Peyer's patch (tissue), 4 donors: ENCODE data around the gene CLRN3. TPM values are rescaled to one million over a fixed set of nuclear protein-coding genes. Genes with fewer than 3 reads are reported as not detected.
A peak's percentile ranks its signal among the peaks of the same experiment; 100 is the strongest.

Source experiments
- DNase-seq, 3 donors: peaks; one replicate each; pipeline ENCODE4 v3.0.0-alpha.2; 2017 to 2019
- H3K27ac ChIP-seq, 4 donors: fragments of 200-600 bp; sonication (generic); one replicate each; pipeline ENCODE4 v1.5.1; 2016 to 2019
- H3K27me3 ChIP-seq, 2 donors: fragments of 200-600 bp; sonication (generic); one replicate each; pipeline ENCODE4 v1.5.1; 2019
- H3K36me3 ChIP-seq, 3 donors: fragments of 200-600 bp; sonication (generic); one replicate each; pipeline ENCODE4 v1.5.1; 2016 to 2019
- H3K4me1 ChIP-seq, 4 donors: fragments of 200-600 bp; sonication (generic); one replicate each; pipeline ENCODE4 v1.5.1; 2016 to 2019
- H3K4me3 ChIP-seq, 4 donors: fragments of 200-600 bp; sonication (generic); 1 replicate in 3 of 4; 2 replicates in 1 of 4; pipeline ENCODE4 v1.5.1; 2016 to 2019; ENCODE audit warnings: mild to moderate bottlenecking in 1 of 4
- H3K9me3 ChIP-seq, 4 donors: fragments of 200-600 bp; sonication (generic); one replicate each; pipeline ENCODE4 v1.5.1; 2016 to 2019; ENCODE audit warnings: mild to moderate bottlenecking in 1 of 4
- POLR2A ChIP-seq, 2 donors: fragments of 450-650 bp; IDR thresholded peaks; one replicate each; pipeline ENCODE4 v1.5.1; 2017; ENCODE audit warnings: antibody characterized with exemption in 2 of 2, mild to moderate bottlenecking in 2 of 2, moderate library complexity in 2 of 2
- total RNA-seq, 4 donors: library from RNA; depleted of rRNA; stranded (reverse); fragments of >200 nt; gene quantifications; one replicate each; pipeline ENCODE4 v1.1.0, GENCODE V29; 2016
- TF ChIP-seq, protein P1 (sequence below), 6 experiments: fragments of 450-650 bp in 4 of 6; fragments of 200-600 bp in 2 of 6; sonication (generic) in 1 of 6; IDR thresholded peaks; one replicate each; pipeline ENCODE4 v1.5.1; 2017 to 2019; ENCODE audit warnings: antibody characterized with exemption in 6 of 6, mild to moderate bottlenecking in 3 of 6, moderate library complexity in 1 of 6

The CLRN3 gene
- total RNA-seq, 4 donors from 2014 or later, result 7.4 to 215 (median 109) TPM

DNA sequence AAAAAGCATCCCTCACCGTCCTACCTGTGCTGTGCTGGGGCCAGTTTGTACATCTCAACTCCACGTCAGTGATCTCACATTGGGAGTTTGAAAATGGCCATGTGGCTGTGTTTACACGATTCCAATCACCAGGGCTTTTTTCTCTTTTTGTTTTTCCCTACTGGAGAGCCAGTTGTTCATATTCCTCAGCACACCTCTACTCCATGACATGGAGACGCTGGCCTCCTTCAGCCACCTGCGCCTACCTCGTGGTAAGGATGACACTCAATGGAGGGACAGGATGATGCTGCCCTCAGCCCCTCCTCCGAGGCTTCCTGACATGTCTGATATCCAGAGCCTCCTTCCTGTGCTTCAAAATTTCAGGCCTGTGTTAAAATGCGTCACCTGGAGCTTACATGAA is 10.3 kb downstream of the CLRN3 start:
- TF ChIP-seq, protein P1, sequence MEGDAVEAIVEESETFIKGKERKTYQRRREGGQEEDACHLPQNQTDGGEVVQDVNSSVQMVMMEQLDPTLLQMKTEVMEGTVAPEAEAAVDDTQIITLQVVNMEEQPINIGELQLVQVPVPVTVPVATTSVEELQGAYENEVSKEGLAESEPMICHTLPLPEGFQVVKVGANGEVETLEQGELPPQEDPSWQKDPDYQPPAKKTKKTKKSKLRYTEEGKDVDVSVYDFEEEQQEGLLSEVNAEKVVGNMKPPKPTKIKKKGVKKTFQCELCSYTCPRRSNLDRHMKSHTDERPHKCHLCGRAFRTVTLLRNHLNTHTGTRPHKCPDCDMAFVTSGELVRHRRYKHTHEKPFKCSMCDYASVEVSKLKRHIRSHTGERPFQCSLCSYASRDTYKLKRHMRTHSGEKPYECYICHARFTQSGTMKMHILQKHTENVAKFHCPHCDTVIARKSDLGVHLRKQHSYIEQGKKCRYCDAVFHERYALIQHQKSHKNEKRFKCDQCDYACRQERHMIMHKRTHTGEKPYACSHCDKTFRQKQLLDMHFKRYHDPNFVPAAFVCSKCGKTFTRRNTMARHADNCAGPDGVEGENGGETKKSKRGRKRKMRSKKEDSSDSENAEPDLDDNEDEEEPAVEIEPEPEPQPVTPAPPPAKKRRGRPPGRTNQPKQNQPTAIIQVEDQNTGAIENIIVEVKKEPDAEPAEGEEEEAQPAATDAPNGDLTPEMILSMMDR (IDR thresholded peaks at IDR 0.05), result no peak
- TF ChIP-seq POLR2A (IDR thresholded peaks at IDR 0.05), result no peak
- DNase-seq, result peak in 1 of 3 donors; percentile 10
- Histone ChIP-seq H3K4me3 (no peak overlapping the region), H3K27ac (peak overlapping the region in 1 of 4 donors; percentile 72), H3K27me3 (no peaks in the 10 kb centered on the region), H3K9me3 (no peaks in the 10 kb centered on the region), H3K36me3 (peaks cover 0 to 27% (median 0%) of the 10 kb centered on the region in 3 donors), H3K4me1 (peaks cover 8 to 69% (median 11%) of the 10 kb centered on the region in 4 donors)

DNA sequence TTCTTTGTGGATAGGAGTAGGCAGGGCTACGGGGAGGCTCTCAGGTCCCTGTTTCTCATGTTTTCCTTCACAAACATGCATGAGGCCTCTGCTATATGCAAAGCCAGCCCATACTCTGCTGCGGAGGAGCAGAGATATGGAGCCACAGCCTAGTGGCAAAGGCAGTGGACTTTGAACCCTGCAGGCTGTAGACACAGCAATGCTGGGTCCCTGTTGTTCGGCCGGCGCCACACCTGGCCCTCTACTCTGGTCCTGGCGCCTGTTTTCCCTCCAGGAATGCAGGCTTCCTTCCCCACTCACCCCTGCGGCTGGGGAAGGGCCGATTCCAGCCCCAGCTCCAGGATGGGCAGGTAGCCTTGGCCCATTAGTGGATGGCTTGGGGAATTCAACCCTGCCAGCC is 11.5 kb downstream of the CLRN3 start:
- peak; percentile 6 to 78 (median 76) for DNase-seq
- peak overlapping the region; percentile 10 to 72 (median 41) for H3K27ac ChIP-seq
- H3K36me3 ChIP-seq, result peaks cover 0 to 27% (median 0%) of the 10 kb centered on the region in 3 donors
- H3K9me3 ChIP-seq, result no peaks in the 10 kb centered on the region
- peak overlapping the region in 1 of 4 donors; percentile 6 for H3K4me3 ChIP-seq
- no peak for TF ChIP-seq POLR2A (IDR thresholded peaks at IDR 0.05)
- TF ChIP-seq, protein P1 (IDR thresholded peaks at IDR 0.05), result no peak
- H3K4me1 ChIP-seq, result peaks cover 4 to 60% (median 11%) of the 10 kb centered on the region in 4 donors
- H3K27me3 ChIP-seq, result no peaks in the 10 kb centered on the region

- H3K36me3 ChIP-seq, result peaks cover 0 to 27% (median 0%) of the 10 kb centered on the region in 3 donors
- TF ChIP-seq POLR2A (IDR thresholded peaks at IDR 0.05), result no peak
- TF ChIP-seq, protein P1 (IDR thresholded peaks at IDR 0.05), result no peak
- peak overlapping the region; percentile 10 to 72 (median 41) for H3K27ac ChIP-seq
- no peaks in the 10 kb centered on the region for H3K27me3 ChIP-seq
- DNase-seq, result peak in 2 of 3 donors; percentile 30 to 52
- H3K4me1 ChIP-seq, result peaks cover 4 to 53% (median 11%) of the 10 kb centered on the region in 4 donors
- no peaks in the 10 kb centered on the region for H3K9me3 ChIP-seq
- H3K4me3 ChIP-seq, result no peak overlapping the region
These were observed 12.2 kb downstream of the CLRN3 start for GRCh38 chr10:127880557-127880956.

DNA sequence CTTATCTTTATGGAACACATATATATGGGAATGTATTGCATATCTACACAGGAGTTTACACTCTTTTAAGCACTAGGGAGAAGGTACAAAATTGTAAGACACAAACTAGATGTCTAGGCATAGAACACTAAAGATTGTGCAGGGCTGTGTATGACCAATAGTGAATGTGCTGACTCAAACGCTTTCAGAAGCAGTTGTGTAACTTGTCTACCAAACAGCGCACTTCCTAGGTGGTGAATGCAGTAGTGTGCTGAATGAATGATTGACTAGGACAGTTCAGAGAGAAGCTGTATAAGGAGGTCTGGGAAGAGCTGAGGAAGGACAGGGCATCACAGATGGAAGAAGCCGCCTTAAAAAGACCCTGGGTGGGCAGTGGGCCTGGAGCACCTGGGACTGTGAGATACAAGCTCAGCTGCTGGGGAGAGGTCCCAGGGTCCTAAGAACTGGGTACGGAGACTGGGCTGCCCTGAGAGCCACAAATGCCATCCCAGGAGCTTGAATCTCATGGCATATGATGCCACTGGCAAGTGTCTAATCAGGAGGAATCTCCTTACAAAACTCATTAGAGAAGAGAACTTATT is 14.2 kb downstream of the CLRN3 start:
- Histone ChIP-seq H3K27me3 (no peaks in the 10 kb centered on the region), H3K9me3 (no peaks in the 10 kb centered on the region), H3K36me3 (peaks cover 0 to 19% (median 0%) of the 10 kb centered on the region in 3 donors), H3K4me1 (peaks cover 4 to 39% (median 11%) of the 10 kb centered on the region in 4 donors), H3K4me3 (no peak overlapping the region), H3K27ac (no peak overlapping the region)
- no peak for TF ChIP-seq POLR2A (IDR thresholded peaks at IDR 0.05)
- TF ChIP-seq, protein P1 (IDR thresholded peaks at IDR 0.05), result no peak
- DNase-seq, result peak in 2 of 3 donors; percentile 9 to 44

DNA sequence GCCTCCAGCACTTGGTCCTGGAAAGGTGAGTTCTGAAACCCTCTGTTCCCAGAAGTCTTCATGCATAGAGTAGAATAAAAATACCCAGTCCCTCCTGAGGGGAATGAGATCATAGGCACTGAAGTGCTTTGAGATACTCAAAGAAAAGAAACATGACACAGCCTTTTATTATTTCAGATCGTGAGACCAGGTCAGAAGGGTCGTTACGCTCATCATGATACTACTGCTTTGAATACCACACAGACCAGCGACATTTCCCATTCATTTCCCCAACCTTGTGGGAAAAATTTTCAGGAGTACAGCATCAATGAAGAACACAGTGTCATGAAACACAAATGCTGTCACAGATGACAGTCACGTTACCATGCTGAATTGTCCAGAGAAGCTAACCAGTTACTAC is 15.0 kb downstream of the CLRN3 start:
- Histone ChIP-seq H3K27ac (no peak overlapping the region), H3K4me3 (no peak overlapping the region), H3K27me3 (no peaks in the 10 kb centered on the region), H3K36me3 (peaks cover 0 to 17% (median 0%) of the 10 kb centered on the region in 3 donors), H3K4me1 (peaks cover 4 to 37% (median 11%) of the 10 kb centered on the region in 4 donors), H3K9me3 (no peaks in the 10 kb centered on the region)
- TF ChIP-seq, protein P1 (IDR thresholded peaks at IDR 0.05), result no peak
- no peak for TF ChIP-seq POLR2A (IDR thresholded peaks at IDR 0.05)
- DNase-seq, result no peak
